Measurements from ENCODE around the gene BCAS3.
A peak's percentile ranks its signal among the peaks of the same experiment; 100 is the strongest.
"Not testable (repeated sequence)": the region's sequence is repeated elsewhere in the genome, so short reads cannot be mapped to it uniquely, and the experiment has no call there.

The BCAS3 gene

DNA sequence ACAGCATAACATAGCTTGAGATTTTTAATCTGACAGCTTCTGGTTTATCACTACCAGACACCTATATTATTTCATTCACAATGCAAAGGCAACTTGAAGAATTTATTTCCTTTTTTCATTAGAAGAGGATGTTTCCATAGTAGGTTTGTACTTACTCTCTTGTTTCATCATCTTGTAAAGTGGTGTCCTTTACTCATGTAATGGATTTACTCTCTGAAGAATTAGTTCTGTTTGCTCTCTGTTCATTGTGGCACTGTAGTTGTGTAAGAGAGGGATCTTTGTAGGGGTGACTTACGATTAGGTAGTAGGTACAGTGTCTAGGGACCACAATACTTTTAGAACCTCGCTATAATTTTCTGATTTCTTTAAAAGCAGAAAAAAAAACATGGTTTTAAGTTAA is 256.1 kb downstream of the BCAS3 start:
- DNase-seq (ENCODE audit: low read depth, low spot score), result no peak

DNA sequence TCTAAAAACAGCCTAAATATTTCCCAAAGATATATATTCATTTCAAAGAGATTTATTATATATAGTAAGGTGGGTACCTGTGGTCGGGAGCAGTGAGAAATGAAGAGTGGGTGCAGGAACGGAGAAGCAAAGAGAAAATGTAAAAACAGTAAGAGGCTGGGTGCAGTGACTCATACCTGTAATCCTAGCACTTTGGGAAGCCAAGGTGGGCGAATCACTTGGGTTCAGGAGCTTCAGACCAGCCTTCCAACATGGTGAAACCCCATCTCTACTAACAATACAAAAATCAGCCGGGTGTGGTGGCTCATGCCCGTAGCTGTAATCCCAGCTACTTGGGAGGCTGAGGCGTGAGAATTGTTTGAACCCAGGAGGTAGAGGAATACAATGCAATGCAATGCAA is 257.1 kb downstream of the BCAS3 start:
- DNase-seq (ENCODE audit: low read depth, low spot score), result no peak

DNA sequence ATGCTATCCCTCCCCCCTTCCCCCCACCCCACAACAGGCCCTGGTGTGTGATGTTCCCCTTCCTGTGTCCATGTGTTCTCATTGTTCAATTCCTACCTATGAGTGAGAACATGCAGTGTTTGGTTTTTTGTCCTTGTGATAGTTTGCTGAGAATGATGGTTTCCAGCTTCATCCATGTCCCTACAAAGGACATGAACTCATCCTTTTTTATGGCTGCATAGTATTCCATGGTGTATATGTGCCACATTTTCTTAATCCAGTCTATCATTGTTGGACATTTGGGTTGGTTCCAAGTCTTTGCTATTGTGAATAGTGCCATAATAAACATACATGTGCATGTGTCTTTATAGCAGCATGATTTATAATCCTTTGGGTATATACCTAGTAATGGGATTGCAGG is 258.3 kb downstream of the BCAS3 start:
- DNase-seq (ENCODE audit: low read depth, low spot score), result not testable (repeated sequence)

DNA sequence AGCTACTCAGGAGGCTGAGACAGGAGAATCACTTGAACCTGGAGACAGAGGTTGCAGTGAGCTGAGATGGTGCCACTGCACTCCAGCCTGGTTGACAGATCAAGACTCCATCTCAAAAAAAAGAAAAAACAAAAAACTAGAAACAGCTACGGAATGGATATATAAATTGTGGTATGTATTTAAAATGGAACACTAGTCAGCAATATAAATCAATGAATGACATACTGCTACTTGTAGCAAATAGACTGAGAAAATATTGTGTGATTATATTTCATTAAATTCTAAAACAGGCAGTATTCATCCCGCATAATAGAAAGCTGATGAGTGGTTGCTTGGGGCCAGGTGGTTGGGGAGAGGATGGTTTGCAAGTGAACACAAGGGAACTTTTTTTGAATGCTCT is 261.7 kb downstream of the BCAS3 start:
- no peak for DNase-seq (ENCODE audit: low read depth, low spot score)

DNA sequence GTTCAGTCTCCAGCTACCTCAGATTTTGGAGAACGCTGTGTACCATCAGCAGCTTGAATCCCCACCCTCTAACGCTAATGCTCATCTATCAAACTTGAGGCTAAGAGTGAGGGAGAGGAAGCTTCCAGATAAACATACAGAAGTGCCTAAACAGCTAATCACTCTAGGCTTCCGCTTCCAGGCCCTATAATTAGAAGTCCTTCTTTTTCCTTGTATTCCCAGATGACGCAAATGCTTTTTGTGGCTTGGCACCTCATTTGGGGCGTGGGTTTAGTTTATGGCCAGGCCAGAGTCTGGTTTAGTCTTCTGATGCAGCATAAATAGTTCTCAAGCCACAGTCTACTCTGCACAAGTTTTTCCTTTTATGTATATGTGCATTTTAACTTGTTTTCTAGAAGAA is 263.4 kb downstream of the BCAS3 start:
- no peak for DNase-seq (ENCODE audit: low read depth, low spot score)

DNA sequence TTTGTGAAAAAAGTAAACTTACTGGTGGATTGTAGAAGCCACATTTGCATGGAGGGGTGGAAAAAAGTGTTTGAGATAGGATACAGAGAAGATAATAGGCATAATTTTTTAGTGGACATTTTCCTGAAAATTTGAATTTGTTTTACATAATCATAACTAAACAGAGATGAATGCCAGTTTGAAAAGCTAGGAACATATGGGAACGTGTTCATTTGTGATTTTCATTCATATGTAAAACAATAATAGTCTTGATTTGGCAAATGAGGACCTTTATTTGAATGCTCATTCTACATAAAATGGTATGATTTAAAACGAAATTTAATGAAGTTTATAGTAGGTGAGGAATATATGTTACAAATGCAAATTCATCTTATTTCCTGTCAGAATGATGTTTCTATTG is 263.9 kb downstream of the BCAS3 start:
- DNase-seq (ENCODE audit: low read depth, low spot score), result no peak

GRCh38 chr17:60944751-60945150 is 267.1 kb downstream of the BCAS3 start:
- DNase-seq (ENCODE audit: low read depth, low spot score), result no peak

DNA sequence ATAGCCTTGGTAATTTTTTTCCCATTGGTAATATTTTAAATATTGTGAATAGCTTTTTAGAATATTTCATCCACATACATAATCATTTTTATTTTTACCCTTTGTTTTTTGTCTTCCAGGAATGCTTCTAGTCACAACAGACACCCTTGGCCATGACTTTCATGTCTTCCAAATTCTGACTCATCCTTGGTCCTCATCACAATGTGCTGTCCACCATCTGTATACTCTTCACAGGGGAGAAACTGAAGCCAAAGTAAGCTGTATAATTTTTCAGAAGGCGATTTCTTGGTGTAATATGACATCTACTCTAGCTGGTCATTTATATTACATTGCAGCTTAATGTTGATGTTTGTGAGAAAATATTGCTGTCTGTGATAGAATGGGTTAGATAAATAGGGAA is 269.4 kb downstream of the BCAS3 start:
- no peak for DNase-seq (ENCODE audit: low read depth, low spot score)

DNA sequence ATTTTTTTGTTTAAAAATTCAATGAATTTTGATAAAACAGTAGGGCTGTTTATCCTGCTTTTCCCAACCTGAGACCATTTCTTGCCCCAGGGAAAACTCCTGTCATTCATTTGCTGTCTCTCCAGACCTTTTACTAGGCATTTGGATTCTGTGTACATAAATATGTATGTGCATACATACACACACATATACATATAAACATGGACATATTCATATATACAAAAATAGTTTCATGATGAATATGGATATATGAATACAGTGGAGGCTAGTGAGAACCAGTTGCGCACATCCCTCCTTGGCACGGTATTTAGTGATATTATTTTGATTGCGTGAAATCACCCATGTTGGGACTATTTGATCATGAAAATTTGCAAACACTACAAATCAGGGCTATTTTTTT is 269.9 kb downstream of the BCAS3 start:
- DNase-seq (ENCODE audit: low read depth, low spot score), result no peak

GRCh38 chr17:60952747-60953146 is 275.1 kb downstream of the BCAS3 start:
- DNase-seq (ENCODE audit: low read depth, low spot score), result no peak

- DNase-seq (ENCODE audit: low read depth, low spot score), result no peak
These were observed 281.4 kb downstream of the BCAS3 start for GRCh38 chr17:60959011-60959410.

- no peak for DNase-seq (ENCODE audit: low read depth, low spot score)
These were observed 282.0 kb downstream of the BCAS3 start for GRCh38 chr17:60959696-60960095.

DNA sequence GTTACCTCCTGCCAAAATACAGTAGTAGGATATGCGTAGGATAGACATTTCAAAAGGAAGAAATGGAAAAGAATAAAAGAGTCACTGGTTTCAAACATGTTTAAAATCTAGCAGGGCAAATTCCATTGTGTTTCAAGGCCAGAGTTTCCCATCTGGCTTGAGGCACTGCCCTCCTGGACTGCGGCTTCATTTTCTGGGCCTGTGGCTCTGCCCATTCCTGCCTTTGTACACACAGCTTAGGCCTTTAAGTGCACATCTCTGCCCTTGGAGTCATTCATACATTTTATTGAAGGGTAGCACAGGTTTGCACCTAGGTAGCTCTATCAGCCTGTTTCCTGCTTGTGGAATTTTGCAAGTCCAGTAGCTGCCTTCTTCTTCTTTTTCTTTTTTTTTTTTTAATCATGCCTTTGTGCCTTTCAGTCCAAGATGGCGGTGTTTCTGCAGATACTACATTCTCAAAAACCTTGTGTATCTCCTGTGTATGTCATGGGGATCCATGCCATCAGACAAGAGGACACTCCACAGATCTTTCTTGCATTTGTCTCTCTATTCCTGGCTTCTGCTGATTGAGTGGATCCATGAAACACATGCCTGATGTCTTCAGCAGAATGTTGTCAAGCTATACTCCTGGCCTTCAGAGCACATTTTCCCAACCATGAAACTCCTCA is 282.9 kb downstream of the BCAS3 start:
- no peak for DNase-seq (ENCODE audit: low read depth, low spot score)

GRCh38 chr17:60964160-60964559 is 286.5 kb downstream of the BCAS3 start:
- no peak for DNase-seq (ENCODE audit: low read depth, low spot score)

GRCh38 chr17:60968266-60968665 is 290.6 kb downstream of the BCAS3 start:
- no peak for DNase-seq (ENCODE audit: low read depth, low spot score)

DNA sequence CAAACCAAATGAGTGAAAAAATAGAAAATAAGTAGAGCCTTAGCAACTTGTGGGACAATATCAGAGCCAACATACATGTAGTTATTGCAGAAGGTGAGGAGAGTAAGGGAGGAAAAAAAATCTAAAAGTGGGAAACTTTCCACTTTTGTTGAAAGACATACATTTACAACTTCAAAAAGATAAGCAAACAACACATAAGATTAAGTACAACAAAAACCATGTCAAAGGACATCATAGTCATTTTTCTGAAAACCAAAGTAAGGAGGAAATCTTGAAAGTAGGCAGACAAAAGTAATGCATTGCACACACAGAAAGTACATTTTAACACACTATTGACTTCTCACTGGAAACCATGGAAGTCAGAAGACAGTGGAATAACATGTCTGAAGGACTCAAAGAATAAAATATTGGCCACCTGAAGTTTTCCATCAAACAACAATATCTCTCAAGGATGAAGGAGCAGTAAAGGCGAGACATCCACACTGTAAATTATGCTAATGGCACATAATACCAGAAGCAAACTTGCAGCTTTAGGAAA is 291.9 kb downstream of the BCAS3 start:
- DNase-seq (ENCODE audit: low read depth, low spot score), result no peak

DNA sequence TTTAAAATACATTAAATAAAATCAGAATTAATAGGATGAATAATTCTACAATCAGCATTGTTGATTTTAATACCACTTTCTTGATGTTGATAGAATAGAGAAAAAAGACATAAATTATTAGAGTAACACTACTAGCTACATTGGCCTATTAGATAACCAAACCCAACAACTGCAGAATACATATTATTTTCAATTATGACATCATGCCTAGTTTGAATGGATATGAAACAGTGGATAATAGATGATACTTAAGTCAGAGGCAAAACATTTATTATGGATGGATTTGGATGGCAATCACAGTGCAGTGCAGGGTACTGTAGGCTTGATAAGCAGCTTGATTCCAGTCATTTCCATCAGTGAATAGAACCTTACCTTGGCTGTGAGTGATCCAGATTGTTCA is 293.1 kb downstream of the BCAS3 start:
- no peak for DNase-seq (ENCODE audit: low read depth, low spot score)

- DNase-seq (ENCODE audit: low read depth, low spot score), result peak; percentile 18
These were observed 294.1 kb downstream of the BCAS3 start for GRCh38 chr17:60971515-60972369.

DNA sequence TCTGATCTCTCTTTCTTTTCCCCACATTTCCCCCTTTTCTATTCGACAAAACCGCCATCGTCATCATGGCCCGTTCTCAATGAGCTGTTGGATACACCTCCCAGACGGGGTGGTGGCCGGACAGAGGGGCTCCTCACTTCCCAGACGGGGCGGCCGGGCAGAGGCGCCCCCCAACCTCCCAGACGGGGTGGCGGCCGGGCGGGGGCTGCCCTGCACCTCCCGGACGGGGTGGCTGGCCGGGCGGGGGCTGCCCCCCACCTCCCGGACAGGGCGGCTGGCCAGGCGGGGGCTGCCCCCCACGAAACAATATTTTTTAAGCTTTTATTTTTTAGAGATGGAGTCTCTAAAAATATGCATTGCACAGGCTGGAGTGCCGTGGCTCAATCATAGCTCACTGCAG is 299.2 kb downstream of the BCAS3 start:
- not testable (repeated sequence) for DNase-seq (ENCODE audit: low read depth, low spot score)

DNA sequence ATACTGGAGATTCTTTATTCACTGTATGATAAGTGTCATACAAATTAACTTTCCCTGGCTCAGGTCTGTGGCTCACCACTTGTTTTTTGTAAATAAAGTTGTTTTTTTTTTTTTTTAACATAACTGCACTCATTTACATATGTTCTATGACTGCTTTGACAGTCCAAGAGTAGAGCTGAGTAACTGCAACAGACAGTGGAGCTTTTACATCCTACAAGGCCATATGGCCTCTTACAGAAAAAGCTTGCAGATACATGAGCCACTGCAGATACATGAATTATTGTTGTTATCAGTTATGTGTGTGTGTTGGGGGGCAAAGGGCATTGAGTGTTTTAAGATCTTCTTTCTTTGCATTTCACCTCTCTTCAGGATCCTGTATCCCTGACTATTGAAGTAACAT is 311.7 kb downstream of the BCAS3 start:
- no peak for DNase-seq (ENCODE audit: low read depth, low spot score)

GRCh38 chr17:60989846-60990245 is 312.2 kb downstream of the BCAS3 start:
- DNase-seq (ENCODE audit: low read depth, low spot score), result no peak

DNA sequence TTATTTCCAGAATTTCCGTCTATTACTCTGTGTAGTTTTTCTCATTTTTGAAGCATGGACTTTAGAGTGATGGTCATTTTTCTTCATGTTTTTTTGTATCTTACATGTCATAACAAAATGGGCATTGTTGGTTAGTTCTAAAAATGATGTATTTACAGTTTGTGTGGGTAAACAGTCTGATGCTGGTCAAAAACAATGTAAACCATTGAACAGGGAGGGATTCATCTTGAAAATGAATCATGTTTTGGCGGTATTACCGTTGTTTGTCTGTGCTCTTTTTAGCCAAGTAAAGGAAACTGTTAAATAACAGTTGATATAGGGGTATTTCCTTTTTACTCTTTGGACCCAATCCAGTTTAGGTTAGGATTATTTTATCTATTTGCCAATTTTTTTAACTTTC is 315.8 kb downstream of the BCAS3 start:
- no peak for DNase-seq (ENCODE audit: low read depth, low spot score)

- DNase-seq (ENCODE audit: low read depth, low spot score), result no peak
These were observed 318.0 kb downstream of the BCAS3 start for GRCh38 chr17:60995680-60996079.

All from brain pericyte (primary cell).